GM18511 (cell line): ENCODE data around the gene CERS1.

Experiments used
- ATAC-seq: cut with Tn5 transposase; IDR thresholded peaks from one replicate; pipeline ENCODE4 v1.9.1; 2021; ENCODE audit warnings: mild to moderate bottlenecking, moderate library complexity; ENCODE audit not compliant: unreplicated experiment

Gene CERS1

DNA sequence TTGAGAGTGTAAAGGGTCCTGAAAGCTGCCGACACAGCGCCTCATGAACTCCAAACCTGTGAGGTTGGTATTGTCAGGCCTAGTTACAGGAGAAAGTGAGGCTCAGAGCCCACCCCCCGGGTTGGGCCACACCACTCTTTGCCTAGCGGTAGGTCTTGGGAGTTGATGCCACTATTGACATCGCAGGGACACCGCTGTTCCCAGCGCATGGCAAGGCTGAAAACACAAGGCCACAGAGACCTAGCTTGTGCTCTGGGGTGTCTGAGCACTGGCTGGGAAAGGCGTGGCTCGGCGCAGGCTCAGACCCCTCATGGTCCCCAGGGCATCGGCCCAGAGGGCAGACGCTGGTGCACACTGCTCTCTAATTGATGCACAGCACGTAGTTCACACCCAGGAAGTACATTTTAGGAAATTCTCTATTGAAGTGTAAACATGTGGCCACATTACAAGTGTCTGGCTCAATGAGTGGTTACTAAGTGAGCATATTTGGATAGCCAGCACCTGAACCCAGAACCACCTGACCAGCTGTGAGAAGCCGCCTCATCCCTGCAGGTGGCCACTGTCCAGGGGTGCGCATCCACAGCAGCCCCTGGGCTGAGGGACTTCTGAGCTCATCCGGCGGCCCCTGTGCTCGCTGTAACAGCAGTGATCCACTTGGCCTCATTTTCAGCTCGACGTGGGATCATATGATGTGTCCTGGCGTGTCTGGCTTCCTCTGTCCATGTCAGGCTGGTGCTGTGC is 36.9 kb downstream of the CERS1 start:
- ATAC-seq, result no peak

- no peak for ATAC-seq
Observed at GRCh38 chr19:18857223-18857622, 38.7 kb downstream of the CERS1 start.

GRCh38 chr19:18856385-18857126 is 39.4 kb downstream of the CERS1 start:
- ATAC-seq, result no peak

- ATAC-seq, result no peak
Observed at GRCh38 chr19:18855647-18856384, 40.1 kb downstream of the CERS1 start.

- no peak for ATAC-seq
Observed at GRCh38 chr19:18854982-18855381, 41.0 kb downstream of the CERS1 start.

- no peak for ATAC-seq
Observed at GRCh38 chr19:18853755-18854427, 42.1 kb downstream of the CERS1 start.

GRCh38 chr19:18852648-18853047 is 43.3 kb downstream of the CERS1 start:
- no peak for ATAC-seq

- no peak for ATAC-seq
Observed at GRCh38 chr19:18851673-18852325, 44.2 kb downstream of the CERS1 start.

DNA sequence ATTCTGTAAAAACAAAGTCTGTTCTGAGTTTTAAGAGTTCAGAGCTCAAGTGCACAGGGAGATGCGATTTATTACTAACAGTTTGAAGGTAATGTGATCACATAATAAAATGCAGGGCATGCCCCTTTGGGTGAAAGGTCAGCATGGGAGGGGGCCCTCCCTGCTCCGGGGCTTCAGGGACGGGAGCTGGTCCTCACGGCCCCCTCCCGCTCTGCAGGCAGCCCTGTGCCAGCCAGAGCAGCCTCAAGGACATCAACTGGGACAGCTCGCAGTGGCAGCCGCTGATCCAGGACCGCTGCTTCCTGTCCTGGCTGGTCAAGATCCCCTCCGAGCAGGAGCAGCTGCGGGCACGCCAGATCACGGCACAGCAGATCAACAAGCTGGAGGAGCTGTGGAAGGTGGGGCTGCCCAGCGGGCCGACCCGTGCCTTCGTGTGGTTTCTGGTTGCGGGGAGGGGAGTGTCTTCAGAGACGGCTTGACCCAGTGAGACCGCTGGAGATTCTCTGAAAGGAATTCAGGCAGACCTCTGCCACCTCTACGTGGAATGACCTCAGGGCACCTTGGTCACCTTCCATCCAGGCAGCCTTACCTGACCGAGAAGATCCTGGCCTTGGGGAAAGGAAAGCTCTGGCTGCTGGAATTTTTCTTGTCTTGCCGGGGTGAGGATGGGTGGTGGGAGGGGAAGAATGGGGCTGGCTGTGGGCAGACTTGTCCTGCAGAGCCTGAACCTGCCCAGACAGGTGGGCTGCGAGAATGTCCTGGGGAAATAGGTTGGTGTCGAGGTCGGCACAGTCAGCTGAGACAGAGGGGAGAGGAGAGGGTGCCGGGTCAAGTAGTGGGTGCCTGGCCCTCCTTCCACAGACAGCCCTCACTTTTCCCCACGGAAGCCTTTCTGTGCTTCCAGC is 45.2 kb downstream of the CERS1 start:
- ATAC-seq, result no peak

GRCh38 chr19:18849838-18850400 is 46.0 kb downstream of the CERS1 start:
- no peak for ATAC-seq

DNA sequence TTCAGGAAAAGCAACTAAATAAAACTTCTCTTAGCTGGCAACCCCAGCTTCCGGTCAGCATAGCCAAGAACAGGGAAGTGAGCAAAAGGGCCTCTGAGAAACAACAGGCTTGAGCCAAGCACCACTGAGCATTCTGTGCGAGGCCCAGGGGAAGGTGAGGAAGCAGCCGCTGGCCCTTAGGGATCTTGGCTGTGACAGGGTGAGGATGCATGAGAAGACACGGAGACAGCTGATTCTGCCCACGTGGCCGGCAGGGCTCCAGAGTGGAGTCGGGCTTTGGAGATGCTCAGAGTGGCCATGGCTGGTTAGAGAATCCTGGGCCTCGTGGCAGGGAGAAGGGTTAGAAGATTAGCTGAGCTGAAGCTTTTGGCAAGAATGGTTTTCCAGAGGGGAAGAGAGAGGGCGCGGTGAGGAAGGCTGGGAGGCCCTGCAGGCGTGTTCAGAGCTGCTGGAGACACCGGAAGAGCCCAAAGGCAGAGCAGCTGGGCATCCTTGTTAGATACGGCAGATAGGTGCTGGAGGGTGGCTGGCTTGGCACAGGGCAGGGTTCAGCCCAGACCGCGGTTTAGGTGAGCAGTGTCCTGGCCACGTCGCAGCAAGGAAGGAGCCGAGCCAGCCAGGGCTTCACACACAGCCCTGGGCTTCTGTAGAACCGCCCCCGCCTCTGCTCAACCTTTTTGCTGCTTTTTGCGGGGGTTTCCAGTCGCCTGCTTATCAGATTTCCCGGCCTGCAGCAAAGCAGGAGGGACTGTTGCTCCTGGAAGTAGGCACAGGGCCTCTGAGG is 46.9 kb downstream of the CERS1 start:
- no peak for ATAC-seq

DNA sequence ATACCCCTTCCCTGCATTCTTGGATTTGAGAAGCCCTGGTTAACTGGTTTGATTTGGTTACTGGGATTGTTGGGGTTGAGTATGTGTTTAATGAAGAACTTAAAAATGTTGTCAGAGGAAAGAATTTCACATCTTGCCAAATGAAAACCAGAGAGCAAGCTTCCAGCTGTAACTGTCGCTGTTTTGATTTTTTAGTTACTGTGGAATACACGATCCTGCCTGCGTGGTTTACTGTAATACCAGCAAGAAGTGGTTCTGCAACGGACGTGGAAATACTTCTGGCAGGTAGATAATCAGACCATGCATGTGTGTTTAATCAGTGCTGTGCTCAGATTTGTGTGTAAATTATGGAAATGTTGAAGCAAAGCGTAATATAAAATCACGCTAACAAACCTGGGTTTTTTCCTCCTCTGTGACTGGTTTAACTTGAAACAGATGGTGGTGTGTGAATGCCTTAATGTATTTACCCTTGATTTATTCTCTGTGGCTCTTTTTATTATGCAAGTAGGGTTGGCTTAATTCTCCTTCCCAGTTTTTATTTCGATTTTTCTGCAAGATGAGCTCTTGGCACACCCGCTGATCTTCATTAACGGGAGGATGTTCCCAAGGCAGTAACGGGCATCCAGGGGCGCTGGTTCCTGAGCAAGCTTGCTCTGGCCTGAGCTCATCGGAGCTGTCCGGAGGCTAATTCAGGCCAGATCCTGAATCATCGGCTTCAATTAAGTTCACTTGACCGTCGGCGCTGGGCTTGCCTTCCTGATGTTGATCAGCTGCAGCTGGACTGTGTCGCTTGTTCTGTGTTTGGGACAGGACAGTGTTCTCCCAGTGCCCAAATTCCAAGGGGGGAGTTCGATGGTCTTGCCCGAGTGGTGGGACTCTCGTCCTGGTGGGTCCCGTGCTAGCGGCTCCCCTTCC is 48.2 kb downstream of the CERS1 start:
- no peak for ATAC-seq

GRCh38 chr19:18846862-18847548 is 49.0 kb downstream of the CERS1 start:
- ATAC-seq, result no peak

DNA sequence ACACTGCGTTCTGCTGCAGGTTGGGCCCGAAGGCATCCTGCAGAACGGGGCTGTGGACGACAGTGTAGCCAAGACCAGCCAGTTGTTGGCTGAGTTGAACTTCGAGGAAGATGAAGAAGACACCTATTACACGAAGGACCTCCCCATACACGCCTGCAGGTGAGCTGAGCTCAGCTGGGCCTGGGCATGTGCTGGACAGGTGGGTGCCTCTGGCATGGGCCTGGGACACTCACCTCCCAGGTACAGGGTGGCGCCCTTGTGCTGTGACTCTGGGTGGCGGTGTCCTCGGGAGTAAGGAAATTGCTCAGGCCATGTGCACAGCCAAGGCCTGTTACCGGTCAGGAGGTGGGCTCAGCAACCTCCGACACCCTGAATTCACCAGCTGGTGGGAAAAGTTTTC is 50.0 kb downstream of the CERS1 start:
- no peak for ATAC-seq

- no peak for ATAC-seq
Observed at GRCh38 chr19:18844806-18845329, 51.1 kb downstream of the CERS1 start.

DNA sequence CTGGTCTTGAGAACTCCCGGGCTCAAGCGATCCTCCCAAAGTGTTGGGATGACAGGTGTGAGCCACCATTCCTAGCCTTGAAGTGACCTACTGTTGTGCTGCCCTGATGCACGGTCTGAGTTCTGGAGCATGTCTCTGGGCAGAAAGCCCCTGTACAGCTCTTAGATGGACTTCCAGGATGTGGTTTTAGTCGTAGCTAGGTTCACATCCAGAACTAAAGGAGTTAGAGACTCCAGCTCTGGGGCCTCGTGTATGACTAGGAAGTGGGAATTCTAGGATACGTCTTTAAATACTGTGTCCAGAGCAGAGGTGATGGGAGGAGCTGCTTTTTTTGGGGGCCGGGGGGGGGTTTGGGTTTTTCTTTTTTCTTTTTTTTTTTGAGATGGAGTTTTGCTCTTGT is 52.0 kb downstream of the CERS1 start:
- ATAC-seq, result no peak

DNA sequence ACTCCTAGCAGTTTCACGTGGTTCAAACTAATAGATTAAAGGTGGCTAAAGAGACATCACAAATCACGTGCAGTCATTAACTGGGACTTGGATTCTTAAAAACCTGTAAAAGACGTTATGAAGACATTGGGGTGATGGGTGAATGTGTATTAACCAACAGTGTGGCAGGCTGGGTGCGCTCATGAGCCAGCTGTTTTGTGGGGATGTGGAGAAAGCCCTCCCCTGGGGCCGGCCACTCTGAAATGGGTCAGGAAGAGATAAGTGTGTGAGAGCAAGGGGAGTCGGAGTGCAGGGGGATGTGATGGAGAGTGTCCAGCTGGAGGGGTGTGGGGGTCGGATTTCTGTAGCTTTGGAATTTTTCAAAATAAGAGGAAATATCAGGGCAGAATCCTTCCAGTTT is 53.8 kb downstream of the CERS1 start:
- no peak for ATAC-seq
